HepG2 (cell line): ENCODE measurements around the gene TTBK1. TPM values are rescaled to one million over a fixed set of nuclear protein-coding genes. Genes with fewer than 3 reads are reported as not detected.

ENCODE experiments used
- IKZF4 ChIP-seq: sonication (generic); formaldehyde crosslinking; IDR thresholded peaks from 2 replicates; pipeline ENCODE4 v1.5.1; 2020; ENCODE audit warnings: borderline replicate concordance, mild to moderate bottlenecking, low read depth, missing genetic modification reagents; ENCODE audit errors: not compliant biosample characterization
- MIER2 ChIP-seq: IDR thresholded peaks from 2 replicates; pipeline ENCODE4 v1.6.1; 2016; ENCODE audit warnings: missing biosample characterization, missing genetic modification reagents
- NR2F2 ChIP-seq: IDR thresholded peaks from 2 replicates; pipeline ENCODE4 v1.6.1; 2012; ENCODE audit warnings: low read depth, inconsistent platforms, borderline replicate concordance
- RFX1 ChIP-seq: fragments of 450-650 bp; IDR thresholded peaks from 2 replicates; pipeline ENCODE4 v1.6.1; 2017
- SMAD3 ChIP-seq: sonication (generic); formaldehyde crosslinking; IDR thresholded peaks from 2 replicates; pipeline ENCODE4 v1.4.0; 2020; ENCODE audit warnings: missing genetic modification reagents
- SYNCRIP ChIP-seq: fragments of 200-400 bp; formaldehyde crosslinking; IDR thresholded peaks from 2 replicates; pipeline ENCODE4 v1.6.1; 2018; ENCODE audit warnings: mild to moderate bottlenecking, low read depth, low read length; ENCODE audit not compliant: insufficient read depth
- XRCC5 ChIP-seq: fragments of 200-400 bp; formaldehyde crosslinking; optimal IDR thresholded peaks from 2 replicates; pipeline ENCODE3; 2017; ENCODE audit warnings: mild to moderate bottlenecking, low read length
- ZNF232 ChIP-seq: sonication (generic); formaldehyde crosslinking; IDR thresholded peaks from 2 replicates; pipeline ENCODE4 v1.4.0; 2020; ENCODE audit warnings: missing genetic modification reagents, borderline replicate concordance
- ZNF446 ChIP-seq: sonication (generic); formaldehyde crosslinking; IDR thresholded peaks from 2 replicates; pipeline ENCODE4 v1.5.0; 2020; ENCODE audit warnings: mild to moderate bottlenecking, missing genetic modification reagents
- ZNF543 ChIP-seq: sonication (generic); formaldehyde crosslinking; IDR thresholded peaks from 2 replicates; pipeline ENCODE4 v1.4.0; 2020; ENCODE audit warnings: mild to moderate bottlenecking, missing genetic modification reagents
- ZNF644 ChIP-seq: IDR thresholded peaks from 2 replicates; pipeline ENCODE4 v1.6.1; 2016; ENCODE audit warnings: low read depth
- polyA plus RNA-seq, 8 experiments: library from polyadenylated mRNA; depleted of rRNA in 3 of 8; stranded (reverse) in 7 of 8; unstranded in 1 of 8; fragments of >200 nt; fragmentation: Illumina TruSeq in 4 of 8; extraction: Trizol in 4 of 8; gene quantifications; 2 replicates each; pipeline versions ENCODE4 v1.2.1 to v1.2.3, GENCODE V29; 2011 to 2016; ENCODE audit warnings: low read depth in 4 of 8, missing spikeins in 1 of 8, mixed read lengths in 1 of 8; ENCODE audit not compliant: insufficient read depth in 1 of 8
- total RNA-seq, 5 experiments: library from RNA; depleted of rRNA; stranded (reverse); fragments of >200 nt; fragmentation: Illumina TruSeq; extraction: Trizol; gene quantifications; 2 replicates each; pipeline ENCODE4 v1.2.3, GENCODE V29; 2016; ENCODE audit warnings: low read depth in 1 of 5
- TF ChIP-seq, protein P1 (sequence below): sonication (generic); formaldehyde crosslinking; IDR thresholded peaks from 2 replicates; pipeline ENCODE4 v1.5.0; 2020; ENCODE audit warnings: missing genetic modification reagents
- TF ChIP-seq, protein P2 (sequence below): sonication (generic); formaldehyde crosslinking; conservative IDR thresholded peaks from 2 replicates; pipeline ENCODE4 v1.4.0; 2020; ENCODE audit warnings: missing genetic modification reagents
- TF ChIP-seq, protein P3 (sequence below): sonication (generic); formaldehyde crosslinking; IDR thresholded peaks from 2 replicates; pipeline ENCODE4 v1.4.0; 2020; ENCODE audit warnings: missing genetic modification reagents
- TF ChIP-seq, protein P4 (sequence below): sonication (generic); formaldehyde crosslinking; IDR thresholded peaks from 2 replicates; pipeline ENCODE4 v1.9.0; 2022; ENCODE audit warnings: missing genetic modification reagents, mild to moderate bottlenecking, borderline replicate concordance
- TF ChIP-seq, protein P5 (sequence below): sonication (generic); formaldehyde crosslinking; IDR thresholded peaks from 2 replicates; pipeline ENCODE4 v1.4.0; 2020; ENCODE audit warnings: low read depth, mild to moderate bottlenecking, missing genetic modification reagents

Gene TTBK1
- total and polyA plus RNA-seq, 2 of the 13 experiments (the other 11 are each of a cell fraction or from before 2014, with no cell fraction given): 0.24 to 0.33 TPM

DNA sequence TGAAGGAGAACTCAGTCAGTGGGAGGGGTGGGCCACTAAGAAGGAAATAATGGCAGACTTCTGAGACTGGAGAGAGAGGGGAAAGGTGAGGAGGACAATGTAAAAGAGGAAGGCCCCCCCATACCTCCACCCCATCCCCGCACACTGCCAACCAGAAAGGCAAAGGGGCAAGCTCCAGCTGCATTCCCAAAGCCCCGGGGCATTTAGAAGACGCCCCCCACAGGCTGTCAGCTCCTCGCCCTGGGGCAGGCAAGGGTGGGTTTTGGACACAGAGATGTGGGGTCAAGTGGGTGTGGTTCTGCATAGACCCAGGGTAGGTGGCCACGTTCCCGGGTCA is 34.0 kb downstream of the TTBK1 start (continued):
- TF ChIP-seq, protein P1, sequence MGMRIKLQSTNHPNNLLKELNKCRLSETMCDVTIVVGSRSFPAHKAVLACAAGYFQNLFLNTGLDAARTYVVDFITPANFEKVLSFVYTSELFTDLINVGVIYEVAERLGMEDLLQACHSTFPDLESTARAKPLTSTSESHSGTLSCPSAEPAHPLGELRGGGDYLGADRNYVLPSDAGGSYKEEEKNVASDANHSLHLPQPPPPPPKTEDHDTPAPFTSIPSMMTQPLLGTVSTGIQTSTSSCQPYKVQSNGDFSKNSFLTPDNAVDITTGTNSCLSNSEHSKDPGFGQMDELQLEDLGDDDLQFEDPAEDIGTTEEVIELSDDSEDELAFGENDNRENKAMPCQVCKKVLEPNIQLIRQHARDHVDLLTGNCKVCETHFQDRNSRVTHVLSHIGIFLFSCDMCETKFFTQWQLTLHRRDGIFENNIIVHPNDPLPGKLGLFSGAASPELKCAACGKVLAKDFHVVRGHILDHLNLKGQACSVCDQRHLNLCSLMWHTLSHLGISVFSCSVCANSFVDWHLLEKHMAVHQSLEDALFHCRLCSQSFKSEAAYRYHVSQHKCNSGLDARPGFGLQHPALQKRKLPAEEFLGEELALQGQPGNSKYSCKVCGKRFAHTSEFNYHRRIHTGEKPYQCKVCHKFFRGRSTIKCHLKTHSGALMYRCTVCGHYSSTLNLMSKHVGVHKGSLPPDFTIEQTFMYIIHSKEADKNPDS (CRISPR knock-in tag): no peak
- TF ChIP-seq XRCC5 (no peak), IKZF4 (CRISPR knock-in tag) (no peak), RFX1 (no peak), NR2F2 (no peak), SYNCRIP (no peak), SMAD3 (CRISPR knock-in tag) (no peak), ZNF446 (CRISPR knock-in tag) (no peak), ZNF644 (CRISPR knock-in tag) (no peak), ZNF543 (CRISPR knock-in tag) (no peak), MIER2 (CRISPR knock-in tag) (no peak), ZNF232 (no peak)
- TF ChIP-seq, protein P2, sequence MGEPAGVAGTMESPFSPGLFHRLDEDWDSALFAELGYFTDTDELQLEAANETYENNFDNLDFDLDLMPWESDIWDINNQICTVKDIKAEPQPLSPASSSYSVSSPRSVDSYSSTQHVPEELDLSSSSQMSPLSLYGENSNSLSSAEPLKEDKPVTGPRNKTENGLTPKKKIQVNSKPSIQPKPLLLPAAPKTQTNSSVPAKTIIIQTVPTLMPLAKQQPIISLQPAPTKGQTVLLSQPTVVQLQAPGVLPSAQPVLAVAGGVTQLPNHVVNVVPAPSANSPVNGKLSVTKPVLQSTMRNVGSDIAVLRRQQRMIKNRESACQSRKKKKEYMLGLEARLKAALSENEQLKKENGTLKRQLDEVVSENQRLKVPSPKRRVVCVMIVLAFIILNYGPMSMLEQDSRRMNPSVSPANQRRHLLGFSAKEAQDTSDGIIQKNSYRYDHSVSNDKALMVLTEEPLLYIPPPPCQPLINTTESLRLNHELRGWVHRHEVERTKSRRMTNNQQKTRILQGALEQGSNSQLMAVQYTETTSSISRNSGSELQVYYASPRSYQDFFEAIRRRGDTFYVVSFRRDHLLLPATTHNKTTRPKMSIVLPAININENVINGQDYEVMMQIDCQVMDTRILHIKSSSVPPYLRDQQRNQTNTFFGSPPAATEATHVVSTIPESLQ (CRISPR knock-in tag): no peak
- TF ChIP-seq, protein P3, sequence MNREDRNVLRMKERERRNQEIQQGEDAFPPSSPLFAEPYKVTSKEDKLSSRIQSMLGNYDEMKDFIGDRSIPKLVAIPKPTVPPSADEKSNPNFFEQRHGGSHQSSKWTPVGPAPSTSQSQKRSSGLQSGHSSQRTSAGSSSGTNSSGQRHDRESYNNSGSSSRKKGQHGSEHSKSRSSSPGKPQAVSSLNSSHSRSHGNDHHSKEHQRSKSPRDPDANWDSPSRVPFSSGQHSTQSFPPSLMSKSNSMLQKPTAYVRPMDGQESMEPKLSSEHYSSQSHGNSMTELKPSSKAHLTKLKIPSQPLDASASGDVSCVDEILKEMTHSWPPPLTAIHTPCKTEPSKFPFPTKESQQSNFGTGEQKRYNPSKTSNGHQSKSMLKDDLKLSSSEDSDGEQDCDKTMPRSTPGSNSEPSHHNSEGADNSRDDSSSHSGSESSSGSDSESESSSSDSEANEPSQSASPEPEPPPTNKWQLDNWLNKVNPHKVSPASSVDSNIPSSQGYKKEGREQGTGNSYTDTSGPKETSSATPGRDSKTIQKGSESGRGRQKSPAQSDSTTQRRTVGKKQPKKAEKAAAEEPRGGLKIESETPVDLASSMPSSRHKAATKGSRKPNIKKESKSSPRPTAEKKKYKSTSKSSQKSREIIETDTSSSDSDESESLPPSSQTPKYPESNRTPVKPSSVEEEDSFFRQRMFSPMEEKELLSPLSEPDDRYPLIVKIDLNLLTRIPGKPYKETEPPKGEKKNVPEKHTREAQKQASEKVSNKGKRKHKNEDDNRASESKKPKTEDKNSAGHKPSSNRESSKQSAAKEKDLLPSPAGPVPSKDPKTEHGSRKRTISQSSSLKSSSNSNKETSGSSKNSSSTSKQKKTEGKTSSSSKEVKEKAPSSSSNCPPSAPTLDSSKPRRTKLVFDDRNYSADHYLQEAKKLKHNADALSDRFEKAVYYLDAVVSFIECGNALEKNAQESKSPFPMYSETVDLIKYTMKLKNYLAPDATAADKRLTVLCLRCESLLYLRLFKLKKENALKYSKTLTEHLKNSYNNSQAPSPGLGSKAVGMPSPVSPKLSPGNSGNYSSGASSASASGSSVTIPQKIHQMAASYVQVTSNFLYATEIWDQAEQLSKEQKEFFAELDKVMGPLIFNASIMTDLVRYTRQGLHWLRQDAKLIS (CRISPR knock-in tag): no peak
- TF ChIP-seq, protein P4, sequence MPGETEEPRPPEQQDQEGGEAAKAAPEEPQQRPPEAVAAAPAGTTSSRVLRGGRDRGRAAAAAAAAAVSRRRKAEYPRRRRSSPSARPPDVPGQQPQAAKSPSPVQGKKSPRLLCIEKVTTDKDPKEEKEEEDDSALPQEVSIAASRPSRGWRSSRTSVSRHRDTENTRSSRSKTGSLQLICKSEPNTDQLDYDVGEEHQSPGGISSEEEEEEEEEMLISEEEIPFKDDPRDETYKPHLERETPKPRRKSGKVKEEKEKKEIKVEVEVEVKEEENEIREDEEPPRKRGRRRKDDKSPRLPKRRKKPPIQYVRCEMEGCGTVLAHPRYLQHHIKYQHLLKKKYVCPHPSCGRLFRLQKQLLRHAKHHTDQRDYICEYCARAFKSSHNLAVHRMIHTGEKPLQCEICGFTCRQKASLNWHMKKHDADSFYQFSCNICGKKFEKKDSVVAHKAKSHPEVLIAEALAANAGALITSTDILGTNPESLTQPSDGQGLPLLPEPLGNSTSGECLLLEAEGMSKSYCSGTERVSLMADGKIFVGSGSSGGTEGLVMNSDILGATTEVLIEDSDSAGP (CRISPR knock-in tag): no peak
- TF ChIP-seq, protein P5, sequence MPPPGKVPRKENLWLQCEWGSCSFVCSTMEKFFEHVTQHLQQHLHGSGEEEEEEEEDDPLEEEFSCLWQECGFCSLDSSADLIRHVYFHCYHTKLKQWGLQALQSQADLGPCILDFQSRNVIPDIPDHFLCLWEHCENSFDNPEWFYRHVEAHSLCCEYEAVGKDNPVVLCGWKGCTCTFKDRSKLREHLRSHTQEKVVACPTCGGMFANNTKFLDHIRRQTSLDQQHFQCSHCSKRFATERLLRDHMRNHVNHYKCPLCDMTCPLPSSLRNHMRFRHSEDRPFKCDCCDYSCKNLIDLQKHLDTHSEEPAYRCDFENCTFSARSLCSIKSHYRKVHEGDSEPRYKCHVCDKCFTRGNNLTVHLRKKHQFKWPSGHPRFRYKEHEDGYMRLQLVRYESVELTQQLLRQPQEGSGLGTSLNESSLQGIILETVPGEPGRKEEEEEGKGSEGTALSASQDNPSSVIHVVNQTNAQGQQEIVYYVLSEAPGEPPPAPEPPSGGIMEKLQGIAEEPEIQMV (CRISPR knock-in tag): no peak
